ENCODE data around the gene NPPB.

DNA sequence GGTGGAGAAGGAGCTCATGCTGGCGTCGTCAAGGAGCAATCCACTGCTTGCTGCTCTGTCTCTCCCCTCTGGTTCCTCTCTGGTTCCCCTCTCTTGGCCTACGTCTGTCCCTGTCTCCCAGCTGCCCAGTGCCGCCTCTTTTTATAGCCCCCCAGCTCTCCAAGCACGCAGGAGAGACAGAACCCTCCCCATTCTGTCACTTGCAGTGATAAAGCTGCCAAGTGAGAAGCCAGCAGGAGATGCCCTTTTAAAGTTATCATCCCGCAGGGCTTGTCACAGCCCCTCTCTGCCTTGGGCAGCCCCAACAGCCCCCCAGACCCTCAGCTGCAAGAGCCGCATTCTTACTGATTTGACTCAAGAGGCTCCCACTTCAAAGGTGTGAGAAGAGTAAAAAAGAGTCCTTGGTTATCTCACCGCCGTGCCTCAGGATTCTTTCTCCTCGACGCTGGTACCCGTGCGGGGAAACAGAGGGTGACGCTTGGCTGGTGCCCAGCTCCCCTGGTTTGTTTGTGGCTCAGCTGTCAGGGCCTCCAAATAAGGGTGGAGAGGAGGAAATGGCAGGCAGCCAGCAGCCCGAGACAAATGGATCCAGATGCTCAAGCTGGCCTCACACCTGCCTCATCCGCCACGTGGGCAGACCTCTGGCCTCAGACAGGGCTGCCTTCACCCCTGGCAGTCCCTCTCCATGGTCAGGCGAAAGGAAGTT, 10.9 kb downstream of the NPPB start, which contains the start of gene NPPA:
- no peak for TF ChIP-seq SP1 (IDR thresholded peaks at IDR 0.05)
- no peak for TF ChIP-seq BHLHE40 (IDR thresholded peaks at IDR 0.05; ENCODE audit: borderline replicate concordance)
- no peak for TF ChIP-seq FOXK2 (IDR thresholded peaks at IDR 0.05)
- TF ChIP-seq FOXA1 (IDR thresholded peaks at IDR 0.05) = no peak
- no peak for TF ChIP-seq CTBP1 (IDR thresholded peaks at IDR 0.05; ENCODE audit: borderline replicate concordance)

Measured in HEK293T (cell line).